H9 (cell line): ENCODE measurements around the gene DAB1. TPM values are rescaled to one million over a fixed set of nuclear protein-coding genes. Genes with fewer than 3 reads are reported as not detected.

ENCODE experiments used
- DNase-seq: peaks from one replicate; pipeline ENCODE4 v3.0.0-alpha.2; 2017
- H2AFZ ChIP-seq: one replicate; pipeline ENCODE4 v1.6.1; 2013; ENCODE audit warnings: mild to moderate bottlenecking, low read length, control low read depth, moderate library complexity
- H2AK5ac ChIP-seq: 2 replicates; pipeline ENCODE4 v1.6.1; 2013; ENCODE audit warnings: low read length, control low read depth, mixed read lengths; ENCODE audit not compliant: insufficient read length
- H2BK120ac ChIP-seq: one replicate; pipeline ENCODE4 v1.6.1; 2013; ENCODE audit warnings: low read depth, mild to moderate bottlenecking, low read length, control low read depth, inconsistent platforms; ENCODE audit not compliant: poor library complexity, severe bottlenecking
- H2BK12ac ChIP-seq: 2 replicates; pipeline ENCODE4 v1.6.1; 2013; ENCODE audit warnings: low read length, control low read depth, mixed read lengths, low read depth; ENCODE audit not compliant: insufficient read length
- H2BK15ac ChIP-seq: 2 replicates; pipeline ENCODE4 v1.6.1; 2013; ENCODE audit warnings: low read depth, low read length, control low read depth
- H2BK20ac ChIP-seq: one replicate; pipeline ENCODE4 v1.6.1; 2013; ENCODE audit warnings: low read depth, mild to moderate bottlenecking, low read length, control low read depth, inconsistent platforms; ENCODE audit not compliant: poor library complexity, severe bottlenecking
- H2BK5ac ChIP-seq: 2 replicates; pipeline ENCODE4 v1.6.1; 2013; ENCODE audit warnings: low read length, control low read depth, mixed read lengths; ENCODE audit not compliant: insufficient read length
- H3K14ac ChIP-seq: 2 replicates; pipeline ENCODE4 v1.6.1; 2013; ENCODE audit warnings: low read length, control low read depth; ENCODE audit not compliant: insufficient read depth
- H3K18ac ChIP-seq: 2 replicates; pipeline ENCODE4 v1.6.1; 2013; ENCODE audit warnings: low read depth, mild to moderate bottlenecking, mixed read lengths, low read length, control low read depth; ENCODE audit not compliant: insufficient read length
- H3K23ac ChIP-seq: 2 replicates; pipeline ENCODE4 v1.6.1; 2013; ENCODE audit warnings: low read length, control low read depth, mixed read lengths, low read depth; ENCODE audit not compliant: insufficient read length
- H3K23me2 ChIP-seq: 2 replicates; pipeline ENCODE4 v1.6.1; 2013; ENCODE audit warnings: low read depth, mild to moderate bottlenecking, mixed read lengths, low read length, control low read depth; ENCODE audit not compliant: insufficient read length, poor library complexity, severe bottlenecking
- H3K27ac ChIP-seq: 2 replicates; pipeline ENCODE4 v1.5.1; 2013; ENCODE audit warnings: low read length, control low read depth, mixed read lengths, low read depth; ENCODE audit not compliant: insufficient read length
- H3K27me3 ChIP-seq: 2 replicates; pipeline ENCODE4 v1.6.1; 2013; ENCODE audit warnings: low read length, control low read depth, inconsistent platforms; ENCODE audit not compliant: insufficient read depth
- H3K4ac ChIP-seq: 2 replicates; pipeline ENCODE4 v1.6.1; 2013; ENCODE audit warnings: low read depth, mild to moderate bottlenecking, control low read depth, inconsistent platforms, low read length, moderate library complexity
- H3K4me1 ChIP-seq: 2 replicates; pipeline ENCODE4 v1.6.1; 2013; ENCODE audit warnings: low read length, control low read depth, inconsistent platforms; ENCODE audit not compliant: insufficient read depth
- H3K4me2 ChIP-seq: 2 replicates; pipeline ENCODE4 v1.6.1; 2013; ENCODE audit warnings: low read length, control low read depth, mixed read lengths; ENCODE audit not compliant: insufficient read length, insufficient read depth
- H3K56ac ChIP-seq: 2 replicates; pipeline ENCODE4 v1.6.1; 2013; ENCODE audit warnings: low read depth, mild to moderate bottlenecking, mixed read lengths, low read length, control low read depth; ENCODE audit not compliant: insufficient read length
- H3K79me1 ChIP-seq: 2 replicates; pipeline ENCODE4 v1.6.1; 2013; ENCODE audit warnings: low read depth, mild to moderate bottlenecking, moderate library complexity, low read length, control low read depth, inconsistent platforms; ENCODE audit not compliant: insufficient read depth, poor library complexity, severe bottlenecking
- H3K79me2 ChIP-seq: 2 replicates; pipeline ENCODE4 v1.6.1; 2013; ENCODE audit warnings: low read length, control low read depth, inconsistent platforms; ENCODE audit not compliant: insufficient read depth
- H3K9ac ChIP-seq: 2 replicates; pipeline ENCODE4 v1.6.1; 2013; ENCODE audit warnings: low read length, control low read depth, mixed read lengths; ENCODE audit not compliant: insufficient read length; ENCODE audit errors: extremely low read depth
- H3K9me3 ChIP-seq: one replicate; pipeline ENCODE4 v1.6.1; 2013; ENCODE audit warnings: low read depth, low read length, inconsistent platforms; ENCODE audit not compliant: control insufficient read depth
- H3T11ph ChIP-seq: one replicate; pipeline ENCODE4 v1.6.1; 2013; ENCODE audit warnings: mild to moderate bottlenecking, low read length, control low read depth, inconsistent platforms
- H4K20me1 ChIP-seq: one replicate; pipeline ENCODE4 v1.6.1; 2013; ENCODE audit not compliant: control insufficient read depth, insufficient read length, insufficient read depth
- H4K5ac ChIP-seq: 2 replicates; pipeline ENCODE4 v1.6.1; 2013; ENCODE audit warnings: low read depth, mild to moderate bottlenecking, mixed read lengths, low read length, control low read depth; ENCODE audit not compliant: insufficient read length
- H4K8ac ChIP-seq: replicated peaks from 2 replicates; pipeline ENCODE4 v1.6.1; 2013; ENCODE audit warnings: low read length, control low read depth, mixed read lengths, low read depth; ENCODE audit not compliant: insufficient read length
- H4K91ac ChIP-seq: 2 replicates; pipeline ENCODE4 v1.6.1; 2013; ENCODE audit warnings: low read depth, mild to moderate bottlenecking, moderate library complexity, mixed read lengths, low read length, control low read depth; ENCODE audit not compliant: insufficient read length
- H3K27ac Mint-ChIP-seq, 3 experiments: 2 replicates in 2 of 3; 3 replicates in 1 of 3; pipeline ENCODE4 v1.8.0; 2020 to 2021; ENCODE audit warnings: mixed read lengths in 3 of 3, mild to moderate bottlenecking in 1 of 3, moderate library complexity in 1 of 3
- H3K27me3 Mint-ChIP-seq: 2 replicates; pipeline ENCODE4 v1.8.0; 2021; ENCODE audit warnings: low read depth, mild to moderate bottlenecking, moderate library complexity, mixed read lengths
- H3K36me3 Mint-ChIP-seq, 3 experiments: 2 replicates in 2 of 3; 3 replicates in 1 of 3; pipeline ENCODE4 v1.8.0; 2020 to 2021; ENCODE audit warnings: low read depth in 3 of 3, mixed read lengths in 3 of 3; ENCODE audit not compliant: insufficient read depth in 1 of 3
- H3K4me1 Mint-ChIP-seq, 2 experiments: 2 replicates each; pipeline ENCODE4 v1.8.0; 2020; ENCODE audit warnings: mixed read lengths in 2 of 2
- H3K4me3 Mint-ChIP-seq, 2 experiments: 2 replicates in 1 of 2; 3 replicates in 1 of 2; pipeline ENCODE4 v1.8.0; 2020 to 2021; ENCODE audit warnings: mild to moderate bottlenecking in 2 of 2, mixed read lengths in 2 of 2, moderate library complexity in 1 of 2
- H3K9me3 Mint-ChIP-seq, 2 experiments: 2 replicates in 1 of 2; 3 replicates in 1 of 2; pipeline ENCODE4 v1.8.0; 2020; ENCODE audit warnings: mild to moderate bottlenecking in 2 of 2, mixed read lengths in 2 of 2, moderate library complexity in 1 of 2
- CTCF ChIP-seq: fragments of 200-600 bp; sonication (generic); conservative IDR thresholded peaks from 3 replicates; pipeline ENCODE4 v1.8.0; 2021; ENCODE audit warnings: antibody characterized with exemption, mild to moderate bottlenecking
- WGBS: extraction: QIAGEN DNeasy Blood & Tissue Kit; methylation state at CpG from one replicate; pipeline ENCODE4 v1.1.7; 2013; ENCODE audit warnings: missing lambda C conversion rate, low lambda C conversion rate, mixed read lengths; ENCODE audit not compliant: insufficient read length; ENCODE audit errors: extremely low coverage; 5-methylcytosine and 5-hydroxymethylcytosine counted together
- total RNA-seq: library from RNA; stranded (reverse); gene quantifications from 2 replicates; pipeline ENCODE4 v1.2.1, GENCODE V29; 2021

Gene DAB1
- total RNA-seq, 1 experiment from 2014 or later = 9.3 TPM

- Histone ChIP-seq H4K5ac (no peak overlapping the region), H3K18ac (no peak overlapping the region), H3T11ph (no peak overlapping the region), H3K79me2 (no peaks in the 10 kb centered on the region), H3K27me3 (no peaks in the 10 kb centered on the region; the same call in 1 of the 2 replicates), H2BK15ac (no peak overlapping the region), H3K56ac (no peak overlapping the region), H3K23me2 (no peaks in the 10 kb centered on the region), H3K4me2 (no peak overlapping the region), H2BK12ac (no peak overlapping the region), H3K4ac (no peak overlapping the region), H4K8ac (no peak overlapping the region), H2BK20ac (no peak overlapping the region), H2AFZ (no peak overlapping the region), H4K20me1 (no peaks in the 10 kb centered on the region), H3K27ac (no peak overlapping the region), H3K9me3 (no peaks in the 10 kb centered on the region), H3K14ac (no peak overlapping the region), H3K9ac (no peak overlapping the region), H2AK5ac (no peak overlapping the region), H4K91ac (no peak overlapping the region), H2BK120ac (no peak overlapping the region), H3K79me1 (no peaks in the 10 kb centered on the region), H3K4me1 (no peaks in the 10 kb centered on the region), H2BK5ac (no peak overlapping the region), H3K23ac (no peak overlapping the region)
- H3K4me3 Mint-ChIP-seq = no peak overlapping the region
- no peak for TF ChIP-seq CTCF
- H3K36me3 Mint-ChIP-seq = no peaks in the 10 kb centered on the region
- H3K27me3 Mint-ChIP-seq = no peaks in the 10 kb centered on the region; the same call in 1 of the 2 replicates
- no peak for DNase-seq
- H3K4me1 Mint-ChIP-seq = peaks cover 32 to 42% of the 10 kb centered on the region in 2 experiments
- no CpG with 5 or more reads among the region's 1 CpG for WGBS
- no peaks in the 10 kb centered on the region for H3K9me3 Mint-ChIP-seq
- H3K27ac Mint-ChIP-seq = no peak overlapping the region
Observed at GRCh38 chr1:57109247-57109646, 314.6 kb downstream of the DAB1 start.
